Erythroblast (primary cell): ENCODE measurements around the gene PRAMEF13.
"Not testable (repeated sequence)": the region's sequence is repeated elsewhere in the genome, so short reads cannot be mapped to it uniquely, and the experiment has no call there.

Source experiments
- GATA1 ChIP-seq: IDR thresholded peaks from 2 replicates; pipeline ENCODE4 v1.6.1; 2011; ENCODE audit warnings: low read depth, mild to moderate bottlenecking, control low read depth, low read length, moderate library complexity
- POLR2A ChIP-seq: IDR thresholded peaks from 2 replicates; pipeline ENCODE4 v1.6.1; 2011; ENCODE audit warnings: mild to moderate bottlenecking, low read length

DNA sequence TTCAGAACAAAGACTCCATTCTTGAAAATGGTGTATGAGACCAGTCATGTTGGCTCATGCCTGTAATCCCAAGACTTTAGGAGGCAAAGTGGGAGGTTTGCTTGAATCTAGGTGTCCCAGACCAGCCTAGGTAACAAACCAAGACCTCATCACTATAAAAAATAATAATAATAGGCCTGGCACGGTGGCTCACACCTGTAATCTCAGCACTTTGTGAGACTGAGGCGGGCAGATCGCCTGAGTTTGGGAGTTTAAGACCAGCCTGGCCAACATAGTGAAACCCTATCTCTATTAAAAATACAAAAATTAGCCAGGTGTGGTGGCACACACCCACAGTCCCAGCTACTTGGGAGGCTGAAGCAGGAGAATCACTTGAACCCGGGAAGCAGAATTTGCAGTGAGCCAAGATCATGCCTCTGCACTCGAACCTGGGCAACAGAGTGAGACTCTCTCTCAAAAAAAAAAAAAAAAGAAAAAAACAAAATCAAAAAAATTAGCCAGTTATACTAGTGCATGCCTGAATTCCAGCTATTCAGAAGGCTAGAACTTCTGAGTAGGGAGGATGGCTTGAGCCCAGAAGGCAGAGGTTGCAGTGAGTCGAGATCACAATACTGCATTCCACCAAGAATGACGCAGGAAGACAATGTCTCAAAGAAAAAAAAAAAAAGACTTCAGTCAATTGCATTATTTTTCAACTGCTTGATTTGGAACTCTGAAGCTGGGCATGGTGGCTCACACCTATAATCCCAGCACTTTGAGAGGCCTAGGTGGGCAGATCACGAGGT is 26.3 kb upstream of the PRAMEF13 start:
- not testable (repeated sequence) for TF ChIP-seq POLR2A, GATA1
